ENCODE data around the gene OLIG2.

OLIG2 gene

DNA sequence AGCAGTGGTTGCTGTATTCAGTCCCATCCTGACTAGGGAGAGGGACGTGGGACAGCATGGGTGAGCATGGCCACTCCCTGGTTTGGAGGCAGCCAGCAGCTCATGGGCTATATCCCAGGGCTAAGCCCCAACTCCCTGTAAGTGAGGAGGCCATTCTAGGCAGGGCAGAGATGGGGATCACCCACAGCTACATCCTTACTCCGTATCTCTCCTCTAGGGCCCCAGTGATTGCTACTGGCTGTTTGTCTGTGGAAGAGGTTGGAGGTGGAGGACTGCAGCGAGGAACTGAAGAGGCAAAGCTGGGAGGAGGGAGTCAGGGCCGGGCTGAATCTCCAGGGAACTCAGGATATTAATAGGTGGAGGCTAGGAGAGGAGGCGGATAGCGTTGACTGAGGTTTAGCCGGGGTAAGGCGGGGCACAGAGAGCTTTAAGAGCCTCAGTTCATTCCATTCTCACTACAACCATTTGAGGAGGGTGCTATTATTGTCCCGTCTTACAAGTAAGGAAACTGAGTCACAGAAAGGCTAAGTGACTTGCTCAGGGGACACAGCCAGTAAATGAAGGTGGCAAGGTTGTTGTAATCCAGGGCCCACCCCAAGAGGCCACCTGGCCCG lies 6.8 kb downstream of the OLIG2 start:
- no peak for DNase-seq (ENCODE audit: low read depth in 2 of 2, low spot score in 1 of 2)

DNA sequence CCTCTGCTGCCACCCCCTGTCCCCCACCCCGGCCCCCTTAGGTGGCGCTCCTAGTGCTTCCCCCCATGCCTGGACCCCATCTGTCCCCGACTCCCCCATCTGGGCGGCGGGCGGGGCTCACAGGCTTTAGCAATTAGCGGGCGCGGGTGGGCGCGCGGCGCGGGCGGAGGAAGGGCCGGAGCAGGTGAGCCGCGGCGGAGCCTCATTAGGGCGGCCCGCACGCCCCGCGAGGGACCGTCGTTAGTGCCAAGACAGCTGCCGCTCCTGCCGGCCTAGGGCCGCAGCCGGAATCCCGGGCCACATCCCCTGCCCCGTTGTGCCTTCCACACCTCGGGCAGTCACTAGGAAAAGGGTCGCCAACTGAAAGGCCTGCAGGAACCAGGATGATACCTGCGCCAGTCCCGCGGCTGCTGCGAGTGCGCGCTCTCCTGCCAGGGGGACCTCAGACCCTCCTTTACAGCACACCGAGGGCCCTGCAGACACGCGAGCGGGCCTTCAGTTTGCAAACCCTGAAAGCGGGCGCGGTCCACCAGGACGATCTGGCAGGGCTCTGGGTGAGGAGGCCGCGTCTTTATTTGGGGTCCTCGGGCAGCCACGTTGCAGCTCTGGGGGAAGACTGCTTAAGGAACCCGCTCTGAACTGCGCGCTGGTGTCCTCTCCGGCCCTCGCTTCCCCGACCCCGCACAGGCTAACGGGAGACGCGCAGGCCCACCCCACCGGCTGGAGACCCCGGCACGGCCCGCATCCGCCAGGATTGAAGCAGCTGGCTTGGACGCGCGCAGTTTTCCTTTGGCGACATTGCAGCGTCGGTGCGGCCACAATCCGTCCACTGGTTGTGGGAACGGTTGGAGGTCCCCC lies 7.6 kb downstream of the OLIG2 start:
- DNase-seq (ENCODE audit: low read depth in 2 of 2, low spot score in 1 of 2) = no peak

DNA sequence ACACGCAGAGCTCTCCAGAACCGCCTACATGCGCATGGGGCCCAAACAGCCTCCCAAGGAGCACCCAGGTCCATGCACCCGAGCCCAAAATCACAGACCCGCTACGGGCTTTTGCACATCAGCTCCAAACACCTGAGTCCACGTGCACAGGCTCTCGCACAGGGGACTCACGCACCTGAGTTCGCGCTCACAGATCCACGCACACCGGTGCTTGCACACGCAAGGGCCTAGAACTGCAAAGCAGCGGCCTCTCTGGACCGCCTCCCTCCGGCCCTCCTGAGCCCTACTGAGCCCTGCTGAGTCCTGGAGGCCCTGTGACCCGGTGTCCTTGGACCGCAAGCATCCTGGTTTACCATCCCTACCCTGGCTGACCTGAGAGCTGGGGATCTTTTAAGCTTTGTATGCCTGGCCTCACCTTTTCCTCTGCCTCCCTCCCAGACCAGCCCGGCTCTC lies 8.3 kb downstream of the OLIG2 start:
- DNase-seq (ENCODE audit: low read depth in 2 of 2, low spot score in 1 of 2) = no peak

DNA sequence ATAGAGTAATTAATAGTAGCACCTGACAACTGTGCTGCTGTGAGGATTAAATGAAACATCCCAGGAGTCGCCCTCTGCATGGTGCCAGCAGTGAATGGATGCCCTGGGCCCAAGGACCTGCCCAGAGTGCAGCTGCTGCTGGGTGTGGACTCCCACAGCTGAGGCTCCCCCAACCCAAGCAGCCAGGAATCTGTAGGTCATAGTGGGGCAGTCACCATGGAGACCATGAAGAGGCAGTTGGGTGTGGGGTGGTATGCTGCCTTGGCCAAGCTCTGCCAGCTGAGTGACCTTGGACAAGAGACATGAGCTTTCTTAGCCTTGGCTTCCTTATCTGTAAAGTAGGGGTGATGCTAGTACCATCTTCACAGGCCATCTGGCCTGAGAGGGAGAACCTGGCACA lies 9.4 kb downstream of the OLIG2 start:
- no peak for DNase-seq (ENCODE audit: low read depth in 2 of 2, low spot score in 1 of 2)

DNA sequence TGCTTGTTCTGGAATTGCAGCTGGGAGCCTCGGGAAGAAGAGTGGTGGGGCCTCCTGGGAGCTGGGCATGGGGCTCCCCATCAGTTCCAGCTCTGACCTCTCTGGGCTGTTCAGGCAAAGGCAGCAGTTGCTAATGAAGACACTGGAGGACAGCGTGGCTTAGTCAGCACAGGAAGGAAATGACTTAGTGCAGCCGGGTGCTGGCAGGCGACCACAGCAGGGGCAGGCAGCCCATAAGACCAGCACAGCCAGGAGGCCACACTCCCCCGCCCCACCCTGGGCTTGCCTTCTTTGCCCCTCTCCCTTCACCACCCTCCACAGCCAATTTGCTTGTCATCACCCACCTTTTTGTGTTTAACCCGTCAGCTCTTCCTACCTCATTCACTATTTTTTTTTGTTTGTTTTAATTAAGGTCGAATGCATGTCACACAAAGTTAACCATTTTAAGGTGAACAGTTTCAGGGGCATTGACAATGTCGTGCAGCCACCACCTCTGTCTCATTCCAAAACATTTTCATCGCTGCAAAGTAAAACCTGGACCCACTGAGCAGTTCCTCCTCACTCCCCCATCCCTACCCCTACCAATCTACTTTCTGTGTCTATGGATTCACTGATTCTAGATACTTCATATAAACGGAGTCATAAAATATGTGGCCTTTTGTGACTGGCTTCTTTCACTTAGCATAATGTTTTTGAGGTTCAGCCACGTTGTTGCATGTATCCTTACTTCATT lies 10.9 kb downstream of the OLIG2 start:
- peak in 1 of 2 donors; percentile 9 for DNase-seq (ENCODE audit: low read depth in 2 of 2, low spot score in 1 of 2)

DNA sequence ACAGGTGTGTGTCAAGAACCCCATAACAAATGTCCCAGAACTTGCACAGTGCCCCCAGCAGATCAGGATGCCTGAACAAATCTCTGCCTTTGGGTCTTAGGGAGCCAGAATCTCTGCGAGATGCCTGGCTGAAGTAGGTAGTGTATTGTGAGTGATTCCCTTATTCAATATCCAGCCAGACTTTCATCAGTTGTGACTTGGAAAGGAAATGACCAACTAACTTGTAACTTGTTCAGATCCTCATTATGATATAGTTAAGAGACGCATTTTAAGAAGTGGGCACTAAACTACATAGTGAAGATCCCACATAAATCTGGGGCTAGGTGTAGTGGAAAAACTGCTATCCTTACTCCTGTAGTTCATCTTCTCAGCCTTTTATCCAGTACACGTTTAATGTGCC lies 11.8 kb downstream of the OLIG2 start:
- DNase-seq (ENCODE audit: low read depth in 2 of 2, low spot score in 1 of 2) = no peak

DNA sequence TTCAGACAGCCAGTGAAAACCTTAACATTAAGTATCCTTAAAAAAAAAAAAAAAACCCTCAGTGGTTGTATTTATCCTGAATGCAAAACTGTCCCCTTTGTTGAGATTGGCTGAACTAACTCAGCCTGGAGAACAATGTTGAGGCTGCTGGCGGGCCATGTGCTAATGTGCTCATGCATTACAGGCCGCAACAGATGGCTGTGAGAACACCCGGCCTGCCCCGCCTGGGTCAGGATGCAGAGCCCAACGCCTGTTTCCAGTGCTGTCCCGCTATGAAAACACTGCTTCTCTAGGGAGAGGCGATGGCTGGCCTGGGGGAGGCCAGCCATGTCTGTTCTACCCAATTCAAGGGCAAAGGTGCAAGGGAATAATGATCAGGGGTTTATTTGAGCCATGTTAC lies 13.8 kb downstream of the OLIG2 start:
- DNase-seq (ENCODE audit: low read depth in 2 of 2, low spot score in 1 of 2) = no peak

DNA sequence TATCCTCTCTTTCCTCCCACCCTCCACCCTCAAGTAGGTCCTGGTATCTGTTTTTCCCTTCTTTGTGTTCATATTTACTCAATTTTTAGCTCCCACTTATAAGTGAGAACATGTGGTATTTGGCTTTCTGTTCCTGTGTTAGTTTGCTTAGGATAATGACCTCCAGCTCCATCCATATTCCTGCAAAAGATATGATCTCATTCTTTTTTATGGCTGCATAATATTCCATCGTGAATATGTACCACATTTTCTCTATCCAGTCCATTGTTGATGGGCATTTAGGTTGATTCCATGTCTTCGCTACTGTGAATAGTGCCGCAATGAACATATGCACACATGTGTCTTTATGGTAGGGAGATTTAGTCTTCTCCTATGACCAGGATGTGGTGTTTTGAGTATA lies 14.5 kb downstream of the OLIG2 start:
- DNase-seq (ENCODE audit: low read depth in 2 of 2, low spot score in 1 of 2) = no peak

DNA sequence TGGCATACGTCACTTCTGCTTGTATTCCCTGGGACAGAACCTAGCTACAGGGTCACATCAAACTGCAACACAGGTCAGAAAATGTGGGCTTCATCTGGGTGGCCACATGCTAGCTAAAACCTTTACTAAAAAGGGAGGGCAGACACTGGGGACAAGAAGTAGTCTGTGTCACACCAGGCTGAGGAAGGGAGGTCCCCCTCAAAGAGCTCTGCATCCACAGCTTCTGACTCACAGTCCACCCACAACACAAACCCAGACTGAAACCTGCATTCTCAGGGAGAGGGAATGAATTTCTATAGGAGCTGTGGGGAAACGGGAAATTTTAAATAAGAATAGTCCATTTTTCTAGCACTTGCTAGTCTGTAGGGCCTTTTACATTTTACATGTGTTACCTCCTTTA lies 16.2 kb downstream of the OLIG2 start:
- no peak for DNase-seq (ENCODE audit: low read depth in 2 of 2, low spot score in 1 of 2)

DNA sequence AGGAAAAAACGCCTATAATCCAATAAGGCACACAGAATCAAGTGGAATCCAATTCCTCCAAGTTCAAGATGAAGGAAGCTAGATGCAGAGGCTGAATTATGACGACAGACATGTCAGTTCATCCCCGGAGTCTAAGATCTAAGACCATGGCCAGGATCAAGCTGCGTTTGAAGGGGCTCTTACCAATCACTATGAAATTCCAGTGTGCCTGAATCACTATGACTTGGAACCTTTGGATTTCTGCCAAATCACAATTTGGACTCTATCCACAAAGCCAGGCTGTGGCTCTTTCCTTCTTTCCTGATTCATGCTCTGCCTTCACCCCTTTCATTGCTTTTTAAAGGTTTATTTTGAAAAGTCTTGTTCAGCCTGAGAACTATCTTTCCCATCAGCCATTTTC lies 17.1 kb downstream of the OLIG2 start:
- DNase-seq (ENCODE audit: low read depth in 2 of 2, low spot score in 1 of 2) = no peak

DNA sequence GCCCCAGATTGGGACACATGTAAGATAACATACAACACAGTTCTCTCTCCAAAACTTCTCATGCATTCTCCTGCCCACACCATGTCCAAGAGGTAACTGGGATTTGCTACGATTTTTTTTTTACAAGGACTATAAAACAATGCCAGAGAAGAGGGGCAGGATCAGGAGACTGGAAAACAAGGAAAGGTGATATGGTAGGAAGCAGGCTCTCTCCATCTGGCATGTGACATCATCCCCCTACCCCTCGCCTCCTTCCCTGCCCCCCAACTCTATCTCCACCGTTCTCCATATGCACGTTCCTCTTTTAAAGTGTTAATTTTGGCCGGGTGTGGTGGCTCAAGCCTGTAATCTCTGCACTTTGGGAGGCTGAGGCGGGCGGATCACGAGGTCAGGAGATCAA lies 20.7 kb downstream of the OLIG2 start:
- no peak for DNase-seq (ENCODE audit: low read depth in 2 of 2, low spot score in 1 of 2)

DNA sequence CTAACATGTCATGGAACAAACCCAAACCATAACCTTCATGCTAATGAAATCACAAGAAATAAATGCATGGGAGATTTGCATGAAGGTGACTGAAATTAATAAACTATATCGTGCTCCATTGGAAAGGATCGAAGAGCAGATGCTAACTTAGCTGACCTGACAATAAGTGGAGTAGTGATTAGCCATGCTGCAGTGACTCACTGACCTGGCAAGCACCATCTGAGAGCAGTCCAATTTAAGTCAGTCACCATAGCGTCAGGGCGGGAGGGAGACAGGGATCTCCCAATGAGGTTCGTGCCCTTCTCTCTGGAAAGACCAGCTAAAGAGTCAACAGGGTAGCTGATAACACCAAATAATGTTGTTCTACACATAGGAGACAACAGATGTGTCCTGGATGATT lies 21.5 kb downstream of the OLIG2 start:
- DNase-seq (ENCODE audit: low read depth in 2 of 2, low spot score in 1 of 2) = no peak

DNA sequence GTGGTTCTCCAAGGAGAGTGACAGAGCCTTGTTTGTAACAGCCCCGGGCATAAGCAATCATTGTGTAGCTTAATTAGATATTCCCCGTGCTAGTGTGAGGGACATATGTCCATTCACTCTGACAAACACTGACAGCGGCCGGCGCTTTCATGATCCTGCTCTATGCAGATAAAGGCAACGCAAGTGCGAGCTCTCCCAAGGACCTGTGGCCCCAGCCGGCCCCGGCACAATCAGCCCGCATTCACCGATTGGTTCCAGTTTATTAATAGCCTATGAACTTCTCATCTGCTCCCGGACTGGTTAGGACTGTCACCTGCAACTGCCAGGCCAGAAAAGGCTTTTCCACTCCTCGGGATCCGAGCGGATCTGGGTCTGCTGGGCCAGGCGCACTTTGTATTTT lies 26.2 kb downstream of the OLIG2 start:
- no peak for DNase-seq (ENCODE audit: low read depth in 2 of 2, low spot score in 1 of 2)

DNA sequence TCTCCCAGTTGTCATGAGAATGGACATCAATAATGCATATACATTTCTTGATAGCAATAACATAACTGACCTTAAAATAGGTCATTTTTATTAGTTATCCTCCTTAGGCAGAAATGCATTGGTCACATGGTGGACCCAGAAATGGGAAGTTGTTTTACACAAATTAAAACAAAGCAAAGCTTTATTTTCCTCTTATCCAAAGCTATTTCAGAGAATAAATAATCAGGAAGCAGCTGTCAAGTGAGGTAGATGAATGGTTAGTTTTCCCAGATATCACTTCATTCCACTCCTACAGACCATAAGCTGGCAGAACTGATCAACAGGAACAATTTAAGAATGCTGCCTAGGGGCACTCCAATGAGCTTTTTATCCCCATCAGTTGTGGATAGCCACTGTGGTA lies 28.2 kb downstream of the OLIG2 start:
- DNase-seq (ENCODE audit: low read depth in 2 of 2, low spot score in 1 of 2) = no peak

DNA sequence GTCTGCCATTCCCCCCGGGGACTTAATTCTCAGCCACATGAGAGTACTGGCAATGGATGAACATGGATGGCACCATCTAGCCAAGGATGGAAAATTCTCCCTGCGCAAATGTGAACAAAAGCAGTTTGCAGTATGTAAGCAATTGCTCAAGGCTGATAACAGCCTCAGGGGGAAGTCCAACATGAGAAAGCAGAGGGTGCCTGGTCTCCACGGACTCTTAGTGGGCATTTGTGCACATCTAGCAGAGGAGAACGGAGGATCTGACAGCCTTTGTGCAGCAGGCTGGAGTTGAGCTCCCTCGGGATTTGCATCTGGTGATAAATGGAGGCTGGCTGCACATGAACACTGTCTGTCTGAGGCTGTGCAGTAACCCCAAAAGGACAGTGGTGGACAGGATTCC lies 30.3 kb downstream of the OLIG2 start:
- DNase-seq (ENCODE audit: low read depth in 2 of 2, low spot score in 1 of 2) = no peak

DNA sequence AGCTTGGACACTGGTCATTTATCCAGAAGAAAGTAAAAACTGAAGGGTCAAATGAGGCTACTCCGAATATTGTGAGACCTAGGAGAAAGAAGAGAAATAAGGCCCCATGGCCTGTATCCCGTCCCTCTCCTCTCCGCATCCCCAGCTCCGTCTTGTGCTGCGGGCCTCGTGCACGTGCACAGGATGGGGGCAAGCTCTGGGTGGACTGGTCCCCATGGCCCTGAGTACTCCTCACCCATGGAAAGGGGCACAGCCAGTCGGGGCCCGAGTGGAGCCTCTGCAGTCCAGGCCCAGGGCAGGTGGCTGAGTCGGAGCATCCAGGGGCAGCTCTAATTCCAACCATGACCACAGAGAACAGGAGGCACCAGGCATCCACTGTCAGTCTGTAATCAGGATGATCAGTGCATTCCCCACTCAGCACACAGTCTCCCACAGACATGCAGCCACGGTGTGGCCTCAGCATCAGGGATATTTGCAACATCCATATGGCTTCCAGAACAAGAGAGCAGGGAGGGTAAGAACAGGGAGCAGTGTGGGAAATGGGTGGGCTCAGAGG lies 31.7 kb downstream of the OLIG2 start:
- DNase-seq (ENCODE audit: low read depth in 2 of 2, low spot score in 1 of 2) = no peak

DNA sequence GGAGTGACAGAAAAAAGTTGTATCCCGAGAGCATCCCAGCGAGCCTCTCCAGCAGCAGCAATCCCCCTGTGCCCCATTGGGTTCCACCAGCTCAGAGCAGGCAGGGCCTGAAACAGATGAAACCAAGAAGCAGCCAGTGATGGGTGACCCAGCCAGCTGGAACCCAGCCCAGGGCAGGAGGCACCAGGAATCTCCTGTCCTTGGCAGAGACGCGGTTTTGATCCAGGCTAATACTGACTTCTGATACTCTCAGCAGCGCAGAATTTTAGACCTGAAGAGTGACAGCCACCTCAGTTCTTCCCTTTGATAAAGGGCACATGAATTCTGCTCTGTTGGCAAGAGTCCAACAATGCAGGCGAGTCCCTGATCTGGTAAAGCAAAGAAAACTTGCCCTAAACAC lies 32.8 kb downstream of the OLIG2 start:
- DNase-seq (ENCODE audit: low read depth in 2 of 2, low spot score in 1 of 2) = no peak

DNA sequence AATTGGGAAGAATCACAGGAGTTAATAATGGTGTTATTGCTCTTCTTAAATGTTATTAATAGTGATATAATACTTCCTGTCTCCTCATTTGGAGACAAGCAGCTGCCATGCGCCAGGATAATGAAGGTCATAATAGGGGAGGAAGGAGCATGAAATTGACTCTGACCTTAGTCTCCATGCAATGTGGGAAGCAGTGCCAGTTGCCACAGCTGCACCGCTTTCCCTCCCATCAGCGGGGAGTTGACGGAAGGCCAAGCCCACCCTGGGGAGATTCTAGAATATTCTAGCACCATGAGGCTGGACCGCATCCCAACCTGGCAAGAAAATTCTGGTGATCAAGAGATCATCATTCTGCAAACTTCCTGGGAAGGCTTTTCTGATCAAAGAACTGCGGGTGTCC lies 33.2 kb downstream of the OLIG2 start:
- no peak for DNase-seq (ENCODE audit: low read depth in 2 of 2, low spot score in 1 of 2)

DNA sequence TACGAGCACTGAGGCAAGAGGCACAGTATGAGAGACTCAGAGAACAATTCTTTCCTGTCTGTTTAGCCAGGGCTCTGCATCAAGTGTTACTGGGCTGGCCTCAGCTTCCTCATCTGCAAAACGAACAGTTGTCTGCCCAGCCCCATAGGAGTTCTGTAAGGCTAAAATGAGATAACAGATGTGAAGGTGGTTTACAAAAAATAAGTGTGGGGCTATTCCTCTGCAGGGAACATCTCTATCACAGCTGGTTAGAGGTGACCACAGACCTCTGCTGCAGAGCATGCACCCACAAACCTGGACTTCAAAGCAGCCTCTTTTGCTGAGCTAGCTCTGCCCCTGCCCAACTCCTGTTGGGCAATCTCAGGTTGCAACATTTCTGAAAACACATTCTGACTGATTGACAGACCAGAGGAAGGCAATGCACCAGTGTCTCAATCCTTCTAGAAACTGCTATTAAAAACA lies 33.7 kb downstream of the OLIG2 start:
- no peak for DNase-seq (ENCODE audit: low read depth in 2 of 2, low spot score in 1 of 2)

DNA sequence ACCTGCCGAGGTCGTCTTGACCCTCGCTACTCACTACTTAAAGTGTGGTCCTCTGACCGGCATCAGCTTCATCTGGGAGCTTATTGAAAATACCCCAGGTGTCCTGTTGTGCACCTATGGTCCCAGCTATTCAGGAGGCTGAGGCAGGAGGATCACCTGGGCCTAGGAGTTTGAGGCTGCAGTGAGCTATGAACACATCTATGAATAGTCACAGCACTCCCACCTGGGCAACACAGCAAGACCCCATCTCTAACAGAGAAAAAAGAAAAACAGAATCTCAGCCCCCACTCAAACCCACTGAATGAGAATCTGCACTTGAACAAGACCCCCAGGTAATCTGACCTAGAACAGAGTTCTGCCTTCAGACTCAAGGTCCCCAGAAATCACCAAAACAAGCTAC lies 35.5 kb downstream of the OLIG2 start:
- DNase-seq (ENCODE audit: low read depth in 2 of 2, low spot score in 1 of 2) = no peak

DNA sequence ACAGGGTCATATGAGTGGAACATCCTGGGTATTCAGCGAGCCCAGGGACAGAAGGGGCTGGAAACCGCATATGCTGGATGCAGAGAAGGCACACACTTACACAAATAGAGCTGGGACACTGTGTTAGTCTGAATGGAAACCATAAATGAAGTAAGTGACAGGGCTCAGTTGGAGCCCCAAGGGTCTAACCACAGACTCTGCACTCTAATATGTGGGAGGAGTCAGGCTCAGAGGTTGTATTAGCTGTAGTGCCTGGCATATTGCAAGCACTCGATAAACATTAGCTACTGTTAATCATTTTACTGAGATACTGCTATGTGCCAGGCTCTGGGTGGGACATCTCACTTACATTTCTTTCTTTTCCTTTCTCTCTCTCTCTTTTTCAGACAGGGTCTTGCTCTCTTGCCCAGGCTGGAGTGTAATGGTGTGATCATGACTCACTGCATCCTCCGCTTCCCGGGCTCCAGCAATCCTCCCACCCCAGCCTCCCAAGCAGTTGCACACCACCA lies 37.7 kb downstream of the OLIG2 start:
- DNase-seq (ENCODE audit: low read depth in 2 of 2, low spot score in 1 of 2) = no peak

Measured in stimulated activated CD8-positive, alpha-beta memory T cell treated with anti-CD3 and anti-CD28 coated beads, Interleukin-4, amount 100 ng/mL, for 1 hour (primary cell).